HCT116 (cell line): ENCODE results near the gene MMP28. TPM values are rescaled to one million over a fixed set of nuclear protein-coding genes. Genes with fewer than 3 reads are reported as not detected.

Source experiments
- ATAC-seq: fragments of 200-7000 bp; cut with Tn5 transposase; 2 replicates; pipeline ENCODE4 v1.9.1; 2020; ENCODE audit warnings: mild to moderate bottlenecking, moderate library complexity
- BruUV-seq: library from RNA; stranded (reverse); fragments of 400-500 nt; replicated peaks from 2 replicates; lab custom pipeline; 2021; lab: Mats Ljungman, UMichigan
- CTCF ChIA-PET: fragments of 300-600 bp; sonication (Branson Sonifier 250); formaldehyde crosslinking; loops from one replicate; lab custom pipeline; 2021; ENCODE audit warnings: antibody characterized with exemption; lab: Charles Lee
- POLR2A ChIA-PET: fragments of 300-600, 350-600 bp; sonication (Branson Sonifier 250); formaldehyde crosslinking; loops from one replicate; lab custom pipeline; 2021; ENCODE audit warnings: antibody characterized with exemption; lab: Charles Lee
- RAD21 ChIA-PET, 2 experiments: fragments of 300-600 bp; sonication (Branson Sonifier 250); formaldehyde crosslinking; loops; one replicate each; lab custom pipeline; 2023; ENCODE audit warnings: low total read pairs in 2 of 2; ENCODE audit not compliant: uncharacterized antibody in 2 of 2, unreplicated experiment in 2 of 2, low non-redundant PET in 1 of 2; lab: Charles Lee
- DNase-seq: peaks from one replicate; pipeline ENCODE4 v3.0.0-alpha.2; 2010; ENCODE audit warnings: low read depth, low spot score
- H2AFZ ChIP-seq: fragments of 200-600 bp; shearing (Covaris generic), sonication (generic); 2 replicates; pipeline ENCODE4 v1.6.1; 2017; ENCODE audit warnings: low read depth, mixed run types, mixed read lengths, antibody characterized with exemption, low read length; ENCODE audit not compliant: poor library complexity, severe bottlenecking
- H3K27ac ChIP-seq: 2 replicates; pipeline ENCODE4 v1.5.1; 2012; ENCODE audit warnings: low read depth, low read length
- H3K27me3 ChIP-seq: fragments of 200-600 bp; sonication (generic); 2 replicates; pipeline ENCODE4 v1.6.1; 2016; ENCODE audit warnings: mixed run types, low read length, mixed read lengths; ENCODE audit not compliant: insufficient read depth
- H3K36me3 ChIP-seq, 2 experiments: fragments of 200-500 bp in 1 of 2; fragments of 200-600 bp in 1 of 2; sonication (Bioruptor generic) in 1 of 2; sonication (generic) in 1 of 2; 2 replicates each; pipeline versions ENCODE4 v1.5.1 to v1.6.1; 2014 to 2016; ENCODE audit warnings: low read length in 2 of 2, inconsistent platforms in 1 of 2, mixed read lengths in 1 of 2, mixed run types in 1 of 2; ENCODE audit not compliant: insufficient read depth in 2 of 2, control insufficient read depth in 1 of 2
- H3K4me1 ChIP-seq, 2 experiments: fragments of 200-600 bp in 1 of 2; sonication (generic) in 1 of 2; 2 replicates each; pipeline versions ENCODE4 v1.5.1 to v1.6.1; 2012 to 2017; ENCODE audit warnings: low read length in 2 of 2, inconsistent platforms in 1 of 2, mild to moderate bottlenecking in 1 of 2, mixed read lengths in 1 of 2, mixed run types in 1 of 2, moderate library complexity in 1 of 2; ENCODE audit not compliant: insufficient read depth in 2 of 2, control insufficient read depth in 1 of 2
- H3K4me2 ChIP-seq: fragments of 200-600 bp; sonication (generic); 2 replicates; pipeline ENCODE4 v1.6.1; 2017; ENCODE audit warnings: mixed run types, low read length, mixed read lengths
- H3K4me3 ChIP-seq, 2 experiments: fragments of 200-600 bp in 1 of 2; sonication (generic) in 1 of 2; replicated peaks in 1 of 2; 2 replicates each; pipeline ENCODE4 v1.5.1; 2011 to 2016; ENCODE audit warnings: low read length in 2 of 2, control low read depth in 1 of 2, low read depth in 1 of 2, mild to moderate bottlenecking in 1 of 2, mixed read lengths in 1 of 2, mixed run types in 1 of 2
- H3K79me2 ChIP-seq: fragments of 200-600 bp; sonication (generic); 2 replicates; pipeline ENCODE4 v1.6.1; 2017; ENCODE audit warnings: mild to moderate bottlenecking, mixed run types, low read length, moderate library complexity, mixed read lengths; ENCODE audit not compliant: insufficient read depth
- H3K9ac ChIP-seq: fragments of 200-600 bp; sonication (generic); 2 replicates; pipeline ENCODE4 v1.6.1; 2016; ENCODE audit warnings: low read length, mixed read lengths
- H3K9me2 ChIP-seq: fragments of 200-600 bp; sonication (generic), shearing (Covaris generic); 2 replicates; pipeline ENCODE4 v1.6.1; 2017; ENCODE audit warnings: mixed run types, mild to moderate bottlenecking, moderate library complexity; ENCODE audit not compliant: insufficient read depth
- H3K9me3 ChIP-seq, 2 experiments: fragments of 200-500 bp in 1 of 2; fragments of 200-600 bp in 1 of 2; sonication (Bioruptor generic) in 1 of 2; sonication (generic) in 1 of 2; 2 replicates each; pipeline ENCODE4 v1.6.1; 2014 to 2017; ENCODE audit warnings: low read length in 2 of 2, mixed read lengths in 2 of 2, inconsistent platforms in 1 of 2, low read depth in 1 of 2, mild to moderate bottlenecking in 1 of 2, mixed run types in 1 of 2, moderate library complexity in 1 of 2; ENCODE audit not compliant: control insufficient read depth in 1 of 2, insufficient read depth in 1 of 2
- H4K20me1 ChIP-seq: fragments of 200-600 bp; sonication (generic), shearing (Covaris generic); 2 replicates; pipeline ENCODE4 v1.6.1; 2017; ENCODE audit warnings: mixed run types, mild to moderate bottlenecking, moderate library complexity; ENCODE audit not compliant: insufficient read depth
- EGR1 ChIP-seq: IDR thresholded peaks from 2 replicates; pipeline ENCODE4 v1.6.1; 2012; ENCODE audit warnings: low read depth
- ELF1 ChIP-seq: IDR thresholded peaks from 2 replicates; pipeline ENCODE4 v1.6.1; 2012; ENCODE audit warnings: low read depth, borderline replicate concordance
- EZH2 ChIP-seq: fragments of 200-600 bp; sonication (generic); IDR thresholded peaks from 2 replicates; pipeline ENCODE4 v1.6.1; 2017; ENCODE audit warnings: antibody characterized with exemption, mixed run types
- JUND ChIP-seq: IDR thresholded peaks from 2 replicates; pipeline ENCODE4 v1.6.1; 2012
- POLR2AphosphoS5 ChIP-seq: IDR thresholded peaks from 2 replicates; pipeline ENCODE4 v1.6.1; 2011; ENCODE audit warnings: mild to moderate bottlenecking, low read depth, low read length, moderate library complexity
- SIN3A ChIP-seq: IDR thresholded peaks from 2 replicates; pipeline ENCODE4 v1.6.1; 2012; ENCODE audit warnings: low read depth
- TCF7L2 ChIP-seq: IDR thresholded peaks from 2 replicates; pipeline ENCODE4 v1.7.0; 2011; ENCODE audit warnings: borderline replicate concordance, inconsistent platforms; ENCODE audit not compliant: insufficient read depth, insufficient read length; ENCODE audit errors: extremely low read depth
- intact Hi-C: fragments of 100-400 bp; cut with micrococcal nuclease; formaldehyde crosslinking; loops from 2 replicates; pipeline ENCODE4 v1.10.0; 2022
- total RNA-seq: library from RNA; stranded (reverse); gene quantifications from one replicate; pipeline ENCODE4 v1.2.1, GENCODE V29; 2021; ENCODE audit not compliant: unreplicated experiment

The MMP28 gene
- total RNA-seq, 1 experiment from 2014 or later, result 2.6 TPM

- Histone ChIP-seq H3K79me2 (no peaks in the 10 kb centered on the region), H2AFZ (no peak overlapping the region), H3K27me3 (peaks cover 4% of the 10 kb centered on the region; the same call in 1 of the 2 replicates), H3K9ac (no peak overlapping the region), H3K9me2 (no peaks in the 10 kb centered on the region), H3K36me3 (no peaks in the 10 kb centered on the region), H4K20me1 (no peaks in the 10 kb centered on the region), H3K27ac (no peak overlapping the region), H3K9me3 (no peaks in the 10 kb centered on the region), H3K4me2 (no peak overlapping the region), H3K4me1 (no peaks in the 10 kb centered on the region), H3K4me3 (no peak overlapping the region)
- TF ChIP-seq SIN3A, result no peak
- TF ChIP-seq TCF7L2, result no peak
- BruUV-seq, result no TSS peak
- ATAC-seq (no peak), DNase-seq (no peak)
- CTCF ChIA-PET, result interaction anchor here (0.7 kb wide), 1 partner anchor 113 kb away, joined by 3 read pairs; no protein-coding TSS in a partner anchor
- POLR2A ChIA-PET, result no interaction called here
- intact Hi-C loops, result loop anchor here (5.0 to 10.0 kb wide), 5 partner anchors 433 to 1320 kb away; no protein-coding TSS in a partner anchor
- RAD21 ChIA-PET, result no interaction called here
These were observed 50.2 kb downstream of the MMP28 start for GRCh38 chr17:35745246-35745645.

- Histone ChIP-seq H3K9ac (no peak overlapping the region), H3K79me2 (no peaks in the 10 kb centered on the region), H3K4me2 (no peak overlapping the region), H3K9me2 (no peaks in the 10 kb centered on the region), H3K4me3 (no peak overlapping the region), H4K20me1 (no peaks in the 10 kb centered on the region), H3K27ac (no peak overlapping the region), H2AFZ (no peak overlapping the region), H3K9me3 (no peaks in the 10 kb centered on the region), H3K36me3 (no peaks in the 10 kb centered on the region), H3K27me3 (peaks cover 4% of the 10 kb centered on the region; the same call in 1 of the 2 replicates), H3K4me1 (no peaks in the 10 kb centered on the region)
- CTCF ChIA-PET, result no interaction called here
- BruUV-seq, result no TSS peak
- TF ChIP-seq EZH2 (no peak), JUND (no peak), EGR1 (no peak), POLR2AphosphoS5 (no peak), ELF1 (no peak), TCF7L2 (no peak)
- ATAC-seq, result no peak
- RAD21 ChIA-PET, result no interaction called here
- intact Hi-C loops, result loop anchor here (5.0 to 10.0 kb wide), 5 partner anchors 433 to 1320 kb away; no protein-coding TSS in a partner anchor
- DNase-seq, result no peak
- POLR2A ChIA-PET, result no interaction called here
These were observed 50.6 kb downstream of the MMP28 start for GRCh38 chr17:35744830-35745229.
